ENCODE data around the gene MLIP. TPM values are rescaled to one million over a fixed set of nuclear protein-coding genes. Genes with fewer than 3 reads are reported as not detected.

The MLIP gene
- total and polyA plus RNA-seq, 2 of the 13 experiments (the other 11 are each of a cell fraction or from before 2014, with no cell fraction given): 0.08 to 0.33 TPM

GRCh38 chr6:54107470-54108090 lies 3.7 kb upstream of the MLIP start:
- no peak for FAIRE-seq
- ChIA-PET CTCF (ENCODE audit: low intra/inter-chr PET ratio, low total read pairs) (no interaction called here), POLR2A (no interaction called here)
- Histone ChIP-seq H3K27ac (ENCODE audit: extremely low read length, insufficient read depth, low read length) (no peak overlapping the region), H4K20me1 (ENCODE audit: insufficient read depth, low read length) (no peaks in the 10 kb centered on the region), H3K9ac (ENCODE audit: insufficient read depth, low read depth, low read length) (no peak overlapping the region), H3K4me2 (ENCODE audit: low read depth, low read length) (no peak overlapping the region), H3K4me1 (ENCODE audit: insufficient read depth, low read length) (no peaks in the 10 kb centered on the region), H3K79me2 (ENCODE audit: insufficient read depth, low read length) (no peaks in the 10 kb centered on the region), H2AFZ (ENCODE audit: low read length) (no peak overlapping the region), H3K27me3 (ENCODE audit: control insufficient read depth in 1 of 2, insufficient read depth in 2 of 2, low read length in 2 of 2) (no peaks in the 10 kb centered on the region), H3K4me3 (replicated peaks in 1 of 3; ENCODE audit: insufficient read depth in 1 of 3, low read depth in 2 of 3, low read length in 3 of 3) (no peak overlapping the region), H3K9me3 (ENCODE audit: low read length) (no peaks in the 10 kb centered on the region), H3K36me3 (replicated peaks in 1 of 2; ENCODE audit: control insufficient read depth in 1 of 2, insufficient read depth in 2 of 2, low read length in 2 of 2) (no peaks in the 10 kb centered on the region)
- 24% methylated on average over 8 of the region's 8 CpGs for WGBS (ENCODE audit: low lambda C conversion rate)
- no peak for ATAC-seq
- no peak for DNase-seq (ENCODE audit: low spot score)
- no TSS peak for BruUV-seq (replicated peaks)
- in situ Hi-C loops (cut with HindIII; ENCODE audit: extremely low pct_ligation_motif_present, low pct_unique_long_range_greater_than_20kb) (no loop called here), intact Hi-C loops (cut with micrococcal nuclease; ENCODE audit: unreplicated experiment) (no loop called here)
- no peak for TF ChIP-seq RNF219 (CRISPR knock-in tag; IDR thresholded peaks at IDR 0.05)
- no peak for TF ChIP-seq PHB2 (IDR thresholded peaks at IDR 0.05; ENCODE audit: partially characterized antibody)
- no peak for TF ChIP-seq ZNF562 (CRISPR knock-in tag; IDR thresholded peaks at IDR 0.05; ENCODE audit: borderline replicate concordance)
- TF ChIP-seq ZNF510 (CRISPR knock-in tag; IDR thresholded peaks at IDR 0.05; ENCODE audit: low read depth): no peak
- TF ChIP-seq TP53 (CRISPR knock-in tag; conservative IDR thresholded peaks at IDR 0.05): no peak
- no peak for TF ChIP-seq ZBED4 (CRISPR knock-in tag; IDR thresholded peaks at IDR 0.05; ENCODE audit: borderline replicate concordance)
- no peak for TF ChIP-seq ZFP62 (CRISPR knock-in tag; IDR thresholded peaks at IDR 0.05)
- TF ChIP-seq PAF1 (CRISPR knock-in tag; IDR thresholded peaks at IDR 0.05): no peak
- TF ChIP-seq MAZ (IDR thresholded peaks at IDR 0.05; ENCODE audit: borderline replicate concordance, low read depth, low read length): no peak
- TF ChIP-seq MAZ (CRISPR knock-in tag; IDR thresholded peaks at IDR 0.05; ENCODE audit: low read depth): no peak
- no peak for TF ChIP-seq ZNF784 (CRISPR knock-in tag; IDR thresholded peaks at IDR 0.05; ENCODE audit: borderline replicate concordance)
- TF ChIP-seq ZNF33B (CRISPR knock-in tag; IDR thresholded peaks at IDR 0.05): no peak
- TF ChIP-seq ZNF773 (CRISPR knock-in tag; IDR thresholded peaks at IDR 0.05; ENCODE audit: borderline replicate concordance): no peak
- no peak for TF ChIP-seq ZNF703 (CRISPR knock-in tag; IDR thresholded peaks at IDR 0.05; ENCODE audit: borderline replicate concordance)
